CD14-positive monocyte (primary cell): ENCODE data around the gene ZNF594. TPM values are rescaled to one million over a fixed set of nuclear protein-coding genes. Genes with fewer than 3 reads are reported as not detected.
"Not testable (repeated sequence)": the region's sequence is repeated elsewhere in the genome, so short reads cannot be mapped to it uniquely, and the experiment has no call there.

Experiments
- DNase-seq, 3 donors: peaks; one replicate each; pipeline ENCODE4 v3.0.0-alpha.2; 2011 to 2022
- H2AFZ ChIP-seq: 2 replicates; pipeline ENCODE4 v1.6.0; 2012; ENCODE audit warnings: mild to moderate bottlenecking, low read depth, low read length, inconsistent platforms; ENCODE audit not compliant: insufficient read depth, poor library complexity, severe bottlenecking
- H3K27ac ChIP-seq, 2 donors: 1 replicate in 1 of 2; 2 replicates in 1 of 2; pipeline ENCODE4 v1.5.1; 2012 to 2013; ENCODE audit warnings: low read length in 2 of 2, control low read depth in 1 of 2, inconsistent platforms in 1 of 2, low read depth in 1 of 2, mild to moderate bottlenecking in 1 of 2
- H3K27me3 ChIP-seq, 2 donors: one replicate each; pipeline versions ENCODE4 v1.6.0 to v1.6.1; 2011 to 2013; ENCODE audit warnings: low read length in 2 of 2; ENCODE audit not compliant: control insufficient read depth in 2 of 2, insufficient read depth in 2 of 2
- H3K36me3 ChIP-seq, 2 donors: replicated peaks in 1 of 2; 1 replicate in 1 of 2; 2 replicates in 1 of 2; pipeline versions ENCODE4 v1.5.1 to v1.6.1; 2012 to 2013; ENCODE audit warnings: low read length in 2 of 2, control low read depth in 1 of 2, inconsistent platforms in 1 of 2, mild to moderate bottlenecking in 1 of 2; ENCODE audit not compliant: insufficient read depth in 2 of 2, control insufficient read depth in 1 of 2
- H3K4me1 ChIP-seq, 2 donors: 1 replicate in 1 of 2; 2 replicates in 1 of 2; pipeline versions ENCODE4 v1.5.1 to v1.6.1; 2012 to 2013; ENCODE audit warnings: low read length in 2 of 2, control low read depth in 1 of 2, inconsistent platforms in 1 of 2, mild to moderate bottlenecking in 1 of 2, moderate library complexity in 1 of 2; ENCODE audit not compliant: insufficient read depth in 2 of 2, control insufficient read depth in 1 of 2
- H3K4me2 ChIP-seq: replicated peaks from 2 replicates; pipeline ENCODE3; 2012; ENCODE audit warnings: low read length, moderate library complexity, mild to moderate bottlenecking; ENCODE audit not compliant: poor library complexity, severe bottlenecking; ENCODE audit errors: extremely low read depth
- H3K4me3 ChIP-seq, 3 experiments: fragments of 200-600 bp in 1 of 3; sonication (generic) in 1 of 3; replicated peaks in 1 of 3; 1 replicate in 2 of 3; 2 replicates in 1 of 3; pipeline ENCODE4 v1.5.1; 2011 to 2013; ENCODE audit warnings: low read length in 3 of 3, mild to moderate bottlenecking in 3 of 3, control low read depth in 2 of 3, low read depth in 2 of 3, inconsistent platforms in 1 of 3, moderate library complexity in 1 of 3
- H3K79me2 ChIP-seq: 2 replicates; pipeline ENCODE4 v1.6.0; 2012; ENCODE audit warnings: mild to moderate bottlenecking, control low read depth, inconsistent platforms, low read length, moderate library complexity; ENCODE audit not compliant: insufficient read depth
- H3K9ac ChIP-seq: 2 replicates; pipeline ENCODE4 v1.6.0; 2017; ENCODE audit warnings: low read length, mild to moderate bottlenecking; ENCODE audit not compliant: insufficient read depth, poor library complexity, severe bottlenecking
- H3K9me3 ChIP-seq, 2 donors: replicated peaks in 1 of 2; 1 replicate in 1 of 2; 2 replicates in 1 of 2; pipeline versions ENCODE4 v1.5.1 to v1.6.1; 2012 to 2013; ENCODE audit warnings: low read length in 2 of 2, control low read depth in 1 of 2; ENCODE audit not compliant: control insufficient read depth in 1 of 2, insufficient read depth in 1 of 2
- H4K20me1 ChIP-seq: 2 replicates; pipeline ENCODE4 v1.6.0; 2012; ENCODE audit warnings: mild to moderate bottlenecking, low read length, control low read depth, moderate library complexity; ENCODE audit not compliant: insufficient read depth
- H3K27ac Mint-ChIP-seq, 7 donors: one replicate each; pipeline ENCODE4 v1.8.0; 2020; ENCODE audit warnings: mild to moderate bottlenecking in 7 of 7, mixed read lengths in 7 of 7, moderate library complexity in 6 of 7, inconsistent platforms in 2 of 7
- H3K27me3 Mint-ChIP-seq, 3 donors: one replicate each; pipeline ENCODE4 v1.8.0; 2021 to 2022; ENCODE audit warnings: low read depth in 3 of 3, mild to moderate bottlenecking in 3 of 3, mixed read lengths in 3 of 3, moderate library complexity in 3 of 3, inconsistent platforms in 1 of 3
- H3K36me3 Mint-ChIP-seq, 2 donors: one replicate each; pipeline ENCODE4 v1.8.0; 2020; ENCODE audit warnings: mixed read lengths in 2 of 2, inconsistent platforms in 1 of 2, mild to moderate bottlenecking in 1 of 2
- H3K4me1 Mint-ChIP-seq: one replicate; pipeline ENCODE4 v1.8.0; 2020; ENCODE audit warnings: mild to moderate bottlenecking, mixed read lengths
- H3K4me3 Mint-ChIP-seq, 2 donors: one replicate each; pipeline ENCODE4 v1.8.0; 2020; ENCODE audit warnings: mild to moderate bottlenecking in 2 of 2, mixed read lengths in 2 of 2, moderate library complexity in 1 of 2
- H3K9me3 Mint-ChIP-seq, 7 donors: one replicate each; pipeline ENCODE4 v1.8.0; 2020 to 2022; ENCODE audit warnings: mixed read lengths in 7 of 7, mild to moderate bottlenecking in 6 of 7, moderate library complexity in 6 of 7, inconsistent platforms in 2 of 7
- WGBS: methylation state at CpG from one replicate; pipeline ENCODE4 v1.1.5; 2013; ENCODE audit warnings: missing lambda C conversion rate; ENCODE audit not compliant: insufficient coverage; 5-methylcytosine and 5-hydroxymethylcytosine counted together
- intact Hi-C, 2 donors: fragments of 100-400 bp; cut with micrococcal nuclease; formaldehyde crosslinking; loops; one replicate each; pipeline versions ENCODE4 v1.15.0 to v1.15.1; 2023
- polyA plus RNA-seq, 3 donors: library from polyadenylated mRNA; depleted of rRNA in 1 of 3; unstranded in 2 of 3; stranded (reverse) in 1 of 3; fragments of 300-500 nt in 2 of 3; fragments of >200 nt in 1 of 3; fragmentation: Illumina TruSeq in 2 of 3; gene quantifications; 1 replicate in 2 of 3; 2 replicates in 1 of 3; pipeline ENCODE4 v1.2.3, GENCODE V29; 2012 to 2021
- TF ChIP-seq, protein P1 (sequence below): fragments of 200-600 bp; IDR thresholded peaks from one replicate; pipeline ENCODE4 v1.8.0; 2022; ENCODE audit warnings: antibody characterized with exemption, mild to moderate bottlenecking

Gene ZNF594
- polyA plus RNA-seq, 3 donors, result 0.34 to 1.0 TPM; not detected in 1

DNA sequence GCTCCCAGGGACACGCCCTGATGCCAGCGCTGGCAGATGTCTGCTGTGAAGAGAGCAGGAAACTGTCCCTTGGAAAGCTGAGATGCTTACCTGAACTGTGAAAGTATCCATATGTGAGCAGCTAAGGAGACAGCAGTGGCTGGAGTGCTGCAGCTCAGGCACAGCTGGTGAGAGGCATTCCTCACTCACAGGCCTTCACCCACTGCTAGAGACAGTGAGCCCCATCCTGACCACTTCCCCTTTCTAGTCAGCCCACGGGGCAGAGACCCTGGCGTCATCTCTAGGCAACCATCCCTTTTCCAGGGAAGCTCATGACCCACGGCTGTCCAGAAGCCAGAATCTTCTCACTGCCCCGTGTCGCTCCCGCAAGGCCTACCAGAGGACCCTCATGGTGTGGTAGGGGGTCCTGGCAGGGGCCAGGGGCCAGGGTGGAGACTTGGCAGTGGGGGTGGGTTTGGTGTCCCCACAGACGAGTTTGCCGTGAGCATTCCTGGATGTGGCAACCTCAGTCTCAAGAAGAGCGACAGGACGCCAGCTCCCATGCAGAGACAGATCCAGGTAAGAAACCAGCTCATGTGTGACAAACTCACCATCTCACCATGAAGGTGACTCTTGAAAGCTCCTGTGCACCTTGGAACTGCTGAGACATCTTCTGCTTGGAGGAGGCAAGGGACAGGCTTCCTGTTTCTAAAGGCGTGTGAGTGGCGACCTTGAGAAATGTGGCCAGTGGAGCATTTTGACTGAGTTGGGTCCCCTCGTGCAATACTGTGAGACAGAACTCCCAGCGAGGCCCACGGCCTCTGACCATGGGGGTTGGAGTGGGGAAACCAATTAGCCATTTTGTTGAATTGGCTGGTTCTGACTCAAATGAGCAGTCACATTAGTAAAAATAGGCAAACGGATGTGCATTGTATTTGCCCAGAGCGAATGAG lies 43.2 kb upstream of the ZNF594 start, which contains the start of gene SCIMP:
Gene SCIMP, minus strand, starts transcription at position 216 of the 932 bp plus-strand sequence. Its CDS starts 105 bp downstream, at position 111.
- Histone ChIP-seq H3K27me3 (no peaks in the 10 kb centered on the region), H2AFZ (peak within 1 kb of the TSS; percentile 56), H3K36me3 (peaks cover 16 to 19% of the 10 kb centered on the region in 2 donors), H3K4me3 (peak within 1 kb of the TSS; percentile 76 to 86 (median 80)), H3K79me2 (peaks cover 52% of the 10 kb centered on the region), H4K20me1 (peaks cover 34% of the 10 kb centered on the region), H3K4me2 (peak within 1 kb of the TSS; percentile 92), H3K9ac (peak within 1 kb of the TSS; percentile 66), H3K9me3 (no peaks in the 10 kb centered on the region), H3K27ac (peak within 1 kb of the TSS; percentile 78 to 91), H3K4me1 (peaks cover 76 to 77% of the 10 kb centered on the region in 2 donors)
- 21% methylated on average over 12 of the region's 19 CpGs for WGBS
- peaks cover 0 to 4% (median 2%) of the 10 kb centered on the region in 3 donors for H3K27me3 Mint-ChIP-seq
- H3K4me1 Mint-ChIP-seq, result peaks cover 70% of the 10 kb centered on the region
- H3K9me3 Mint-ChIP-seq, result peaks cover 0 to 5% (median 0%) of the 10 kb centered on the region in 7 donors
- peak within 1 kb of the TSS; percentile 98 to 100 (median 99) for H3K27ac Mint-ChIP-seq
- intact Hi-C loops, result no loop called here
- DNase-seq, result peak; percentile 77 to 87 (median 85)
- TF ChIP-seq, protein P1, sequence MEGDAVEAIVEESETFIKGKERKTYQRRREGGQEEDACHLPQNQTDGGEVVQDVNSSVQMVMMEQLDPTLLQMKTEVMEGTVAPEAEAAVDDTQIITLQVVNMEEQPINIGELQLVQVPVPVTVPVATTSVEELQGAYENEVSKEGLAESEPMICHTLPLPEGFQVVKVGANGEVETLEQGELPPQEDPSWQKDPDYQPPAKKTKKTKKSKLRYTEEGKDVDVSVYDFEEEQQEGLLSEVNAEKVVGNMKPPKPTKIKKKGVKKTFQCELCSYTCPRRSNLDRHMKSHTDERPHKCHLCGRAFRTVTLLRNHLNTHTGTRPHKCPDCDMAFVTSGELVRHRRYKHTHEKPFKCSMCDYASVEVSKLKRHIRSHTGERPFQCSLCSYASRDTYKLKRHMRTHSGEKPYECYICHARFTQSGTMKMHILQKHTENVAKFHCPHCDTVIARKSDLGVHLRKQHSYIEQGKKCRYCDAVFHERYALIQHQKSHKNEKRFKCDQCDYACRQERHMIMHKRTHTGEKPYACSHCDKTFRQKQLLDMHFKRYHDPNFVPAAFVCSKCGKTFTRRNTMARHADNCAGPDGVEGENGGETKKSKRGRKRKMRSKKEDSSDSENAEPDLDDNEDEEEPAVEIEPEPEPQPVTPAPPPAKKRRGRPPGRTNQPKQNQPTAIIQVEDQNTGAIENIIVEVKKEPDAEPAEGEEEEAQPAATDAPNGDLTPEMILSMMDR, result no peak
- H3K4me3 Mint-ChIP-seq, result peak within 1 kb of the TSS; percentile 88 to 95
- peaks cover 31 to 36% of the 10 kb centered on the region in 2 donors for H3K36me3 Mint-ChIP-seq

DNA sequence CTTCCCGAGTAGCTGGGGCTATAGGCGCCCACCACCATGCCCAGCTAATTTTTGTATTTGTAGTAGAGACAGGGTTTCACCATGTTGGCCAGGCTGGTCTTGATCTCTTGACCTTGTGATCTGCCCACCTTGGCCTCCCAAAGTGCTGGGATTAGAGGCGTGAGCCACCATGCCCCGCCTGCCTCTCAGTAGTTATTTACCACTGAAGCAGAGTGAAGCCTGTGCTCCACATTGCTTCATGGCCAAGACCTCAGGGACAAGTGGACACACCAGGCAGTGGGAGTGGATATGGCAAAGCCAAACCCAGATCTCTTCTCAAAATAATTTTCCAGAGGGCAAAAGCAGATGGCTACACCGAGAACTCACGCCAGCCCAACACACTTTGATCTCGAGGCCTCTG lies 41.8 kb upstream of the ZNF594 start:
- Mint-ChIP-seq H3K36me3 (peaks cover 35 to 50% of the 10 kb centered on the region in 2 donors), H3K4me3 (peak overlapping the region; percentile 88 to 95), H3K27ac (peak overlapping the region; percentile 98 to 100 (median 99)), H3K4me1 (peaks cover 84% of the 10 kb centered on the region)
- Histone ChIP-seq H3K27ac (peak overlapping the region; percentile 78 to 91), H3K36me3 (peaks cover 17 to 24% of the 10 kb centered on the region in 2 donors), H3K9ac (peak overlapping the region; percentile 66), H3K79me2 (peaks cover 67% of the 10 kb centered on the region), H3K4me1 (peaks cover 90 to 91% of the 10 kb centered on the region in 2 donors), H3K4me2 (peak overlapping the region; percentile 92), H3K4me3 (peak overlapping the region; percentile 76 to 86 (median 80)), H4K20me1 (peaks cover 31% of the 10 kb centered on the region)
- H3K9me3 Mint-ChIP-seq, intact Hi-C loops, H3K9me3 ChIP-seq, H3K27me3 ChIP-seq, DNase-seq, H2AFZ ChIP-seq, H3K27me3 Mint-ChIP-seq: not testable (repeated sequence)
- WGBS, result 90% methylated on average over 3 of the region's 7 CpGs
